NCI-H1930 (cell line): Measurements from ENCODE around the gene ZNF385C.

Experiments
- DNase-seq, 2 experiments: peaks; one replicate each; lab custom pipeline; 2025; lab: John Stamatoyannopoulos, UW

The ZNF385C gene

DNA sequence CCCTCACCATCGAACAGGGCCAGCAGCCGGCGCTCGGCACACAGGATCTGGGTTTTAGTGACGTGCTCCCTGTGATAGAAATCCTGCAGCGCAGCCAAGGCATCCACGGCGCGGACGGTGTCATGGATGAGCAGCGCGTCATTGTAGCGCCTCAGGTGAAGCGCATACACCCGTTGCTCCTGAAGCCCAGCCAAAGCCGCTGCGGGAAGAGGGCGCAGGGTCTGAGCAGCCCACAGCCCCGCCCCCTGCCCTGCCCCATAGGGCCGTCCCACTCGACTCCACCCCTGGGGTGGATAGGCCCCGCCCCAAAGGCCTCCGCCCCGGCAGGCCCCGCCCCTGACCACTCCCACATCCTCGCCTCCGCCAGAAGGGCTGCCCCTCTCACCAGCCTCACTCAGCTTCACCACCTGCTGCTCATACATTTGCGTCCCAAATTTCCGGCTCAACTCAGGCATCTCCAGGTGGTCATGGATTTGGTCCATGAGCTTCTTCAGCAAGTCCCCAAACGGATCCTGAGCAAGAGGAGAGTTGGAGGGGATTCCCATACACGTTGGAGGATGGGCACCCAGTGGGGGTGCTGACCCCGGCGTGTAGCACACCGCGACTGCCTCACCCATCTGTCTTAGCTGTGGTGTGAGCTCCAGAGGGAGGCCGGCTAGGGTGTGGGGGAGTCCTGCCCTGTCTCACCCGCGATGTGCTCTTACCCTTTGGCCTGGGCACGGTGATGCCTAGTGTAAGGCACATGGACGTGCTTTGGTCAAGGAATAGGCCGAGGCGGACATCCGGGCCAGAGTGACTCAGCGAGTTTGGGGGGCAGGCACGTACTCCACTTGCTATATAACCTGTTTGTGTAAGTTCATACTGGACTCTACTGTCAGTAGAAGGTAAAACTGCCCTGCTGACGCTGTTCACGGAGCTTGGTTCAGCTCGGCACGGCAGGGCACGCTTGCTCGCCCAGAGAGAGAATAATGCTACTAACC, 9.6 kb upstream of the ZNF385C start:
- peak; percentile 79 to 82 for DNase-seq

DNA sequence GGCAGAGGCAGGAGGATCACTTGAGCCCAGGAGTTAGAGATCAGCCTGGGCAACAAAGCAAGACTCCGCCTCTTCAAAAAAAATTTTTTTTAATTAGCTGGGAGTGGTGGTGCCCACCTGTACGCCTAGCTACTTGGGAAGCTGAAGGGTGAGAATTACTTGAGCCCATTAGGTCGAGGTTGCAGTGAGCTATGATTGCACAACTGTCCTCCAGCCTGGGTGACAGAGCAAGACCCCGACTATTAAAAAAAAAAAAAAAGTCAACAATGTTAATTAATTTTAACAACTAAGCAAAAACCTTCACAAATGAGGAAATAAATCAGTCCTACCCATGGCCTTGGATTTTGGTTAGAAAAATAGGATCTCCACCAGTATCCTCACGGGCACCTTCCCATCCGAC, 8.9 kb upstream of the ZNF385C start:
- no peak for DNase-seq

DNA sequence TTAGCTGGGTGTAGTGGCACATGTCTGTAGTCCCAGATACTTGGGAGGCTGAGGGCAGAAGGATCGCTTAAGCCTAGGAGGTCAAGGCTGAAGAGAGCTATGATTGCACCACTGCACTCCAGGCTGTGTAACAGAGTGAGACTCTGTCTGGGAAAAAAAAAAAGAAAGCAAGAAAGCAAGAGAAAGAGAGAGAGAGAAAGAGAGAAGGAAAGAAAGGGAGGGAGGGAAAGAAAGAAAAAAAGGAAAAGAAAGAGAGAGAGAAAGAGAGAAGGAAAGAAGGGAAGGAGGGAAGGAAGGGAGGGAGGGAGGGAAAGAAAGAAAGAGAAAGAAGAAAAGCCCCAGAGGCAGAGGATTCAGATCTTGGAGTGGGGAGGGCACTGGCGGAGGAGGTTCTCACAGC, 7.7 kb upstream of the ZNF385C start:
- no peak for DNase-seq

DNA sequence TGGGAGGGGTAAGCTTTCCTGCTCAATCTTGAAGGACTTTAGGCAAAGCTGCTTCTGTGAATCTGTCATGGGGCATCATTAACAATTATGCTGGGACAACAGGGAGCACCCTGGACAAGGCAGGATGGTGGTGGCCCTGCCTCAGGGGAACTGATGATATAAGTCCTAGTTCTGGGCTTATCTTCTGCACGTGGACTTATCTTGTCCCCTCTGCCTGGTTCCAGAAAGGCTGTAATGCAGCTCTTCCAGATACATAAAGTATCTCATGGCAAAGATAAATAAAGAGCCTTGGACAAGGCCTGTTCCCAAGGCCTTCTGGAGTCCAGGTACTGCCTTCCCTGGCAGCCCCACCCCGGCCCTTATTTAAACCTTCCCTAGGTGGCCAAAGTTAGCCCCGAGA, 6.0 kb upstream of the ZNF385C start:
- no peak for DNase-seq

- no peak for DNase-seq
Observed at GRCh38 chr17:42103221-42103954, 5.1 kb upstream of the ZNF385C start.

- DNase-seq = peak; percentile 16 to 49
Observed at GRCh38 chr17:42101513-42102292, 3.4 kb upstream of the ZNF385C start.

- DNase-seq = no peak
Observed at GRCh38 chr17:42098730-42099399, 592 bp upstream of the ZNF385C start.

- DNase-seq = no peak
Observed at GRCh38 chr17:42096360-42097111, 1.7 kb downstream of the ZNF385C start.

DNA sequence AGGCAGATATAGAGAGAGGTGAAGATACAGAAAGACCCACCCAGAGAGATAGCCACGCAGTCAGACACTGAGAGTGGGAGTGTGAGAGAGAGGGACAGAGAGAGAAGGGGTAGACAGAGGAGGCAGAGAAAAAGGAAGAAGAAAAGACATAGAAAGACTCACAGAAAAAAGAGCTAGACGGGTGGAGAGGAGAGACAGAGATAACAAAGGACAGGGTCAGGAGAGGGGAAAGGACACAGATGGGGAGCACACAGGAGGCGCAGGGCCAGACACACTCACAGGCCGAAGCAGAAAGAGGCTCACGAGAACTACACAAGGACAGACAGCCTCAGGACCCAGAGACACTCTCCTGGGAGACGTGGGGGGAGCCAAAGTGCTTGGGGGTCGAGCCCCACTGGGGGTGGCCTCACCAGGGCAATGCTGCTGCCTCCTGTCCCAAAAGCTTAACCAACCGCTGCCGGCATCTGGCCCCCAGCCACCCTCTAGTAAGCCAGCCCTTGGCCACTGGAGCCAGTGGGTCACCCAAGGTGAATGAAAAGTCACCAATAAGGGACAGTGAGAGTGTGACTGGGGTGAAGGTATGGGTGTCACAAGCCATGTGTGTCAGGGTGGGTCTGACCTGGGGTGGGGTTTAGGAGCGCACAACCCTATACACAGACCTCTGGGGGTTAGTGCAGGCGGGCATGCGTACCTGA, 3.8 kb downstream of the ZNF385C start:
- DNase-seq = no peak

- DNase-seq = no peak
Observed at GRCh38 chr17:42092939-42093338, 5.3 kb downstream of the ZNF385C start.

- DNase-seq = no peak
Observed at GRCh38 chr17:42090964-42091790, 7.1 kb downstream of the ZNF385C start.

GRCh38 chr17:42088736-42089135, 9.5 kb downstream of the ZNF385C start:
- DNase-seq = no peak

DNA sequence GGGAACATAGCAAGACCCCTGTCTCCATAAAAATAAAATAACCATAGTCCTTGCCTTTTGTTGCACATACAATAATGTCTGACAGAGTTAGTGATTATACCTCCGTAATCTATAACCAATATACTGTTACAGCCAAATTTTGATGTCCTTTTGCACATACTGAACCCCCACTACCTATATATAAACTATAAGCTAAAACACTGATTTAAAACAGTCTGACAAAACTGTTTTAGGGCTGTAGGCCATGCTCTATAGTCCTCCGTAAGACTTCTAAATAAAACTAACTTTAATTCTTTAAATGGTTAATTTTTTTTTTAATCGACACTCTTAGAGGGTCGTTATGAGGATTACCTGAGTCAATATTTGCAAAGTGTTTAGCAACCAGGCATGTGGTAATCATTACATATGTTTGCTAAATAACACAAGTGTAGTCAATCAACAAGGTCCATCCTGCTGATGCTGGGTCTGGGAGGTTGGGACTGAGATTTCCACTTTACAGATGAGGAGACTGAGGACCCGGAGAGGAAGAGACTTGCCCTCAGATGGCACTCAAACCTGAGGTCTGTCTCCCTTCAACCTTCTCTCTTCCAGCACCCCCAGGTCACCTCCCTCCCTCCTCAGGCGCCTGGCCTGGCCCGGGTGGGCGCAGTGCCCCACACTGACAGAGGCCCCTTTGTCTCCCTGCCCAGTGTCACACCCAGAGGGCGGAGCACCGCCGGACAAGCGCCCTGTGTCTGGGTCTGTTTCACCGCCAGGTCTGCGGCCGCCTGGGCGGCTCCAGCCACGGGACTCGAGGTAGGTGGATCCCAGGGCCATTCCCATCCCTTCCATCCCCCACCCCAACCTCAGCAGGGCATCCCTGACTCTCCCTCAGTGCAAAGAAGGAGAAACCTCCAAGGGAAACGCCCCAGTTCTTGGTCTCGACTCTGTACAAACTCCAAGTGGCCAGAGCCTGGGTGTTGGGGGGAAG, 10.3 kb downstream of the ZNF385C start:
- no peak for DNase-seq

DNA sequence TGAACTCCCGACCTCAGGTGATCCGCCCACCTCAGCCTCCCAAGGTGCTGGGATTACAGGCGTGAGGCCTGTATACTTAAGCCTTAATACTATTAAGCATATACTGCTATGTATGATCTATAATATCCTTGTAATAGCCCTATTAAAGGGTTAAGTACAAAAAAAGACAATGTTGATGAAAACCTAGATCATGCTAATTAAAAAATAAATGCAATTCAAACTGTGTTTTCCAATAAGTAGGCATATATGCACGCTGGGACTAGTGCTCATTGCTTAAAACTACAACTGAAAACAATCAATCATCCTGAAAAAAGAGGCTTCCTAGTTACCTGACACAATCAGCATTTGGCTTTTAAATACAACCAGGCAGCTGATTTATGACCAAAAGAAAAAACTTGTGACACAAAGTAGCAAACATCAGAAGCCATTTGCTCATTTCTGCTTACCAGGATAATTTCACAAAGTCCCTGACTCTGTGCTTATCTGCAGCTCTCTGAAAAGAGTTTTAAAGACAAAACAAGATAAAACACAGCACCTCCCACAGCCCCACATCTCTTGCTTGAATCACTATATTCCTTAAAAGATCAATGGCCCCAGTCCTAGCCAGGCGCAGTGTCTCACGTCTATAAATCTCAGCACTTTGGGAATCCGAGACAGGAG, 11.1 kb downstream of the ZNF385C start:
- DNase-seq = no peak

- DNase-seq = no peak
Observed at GRCh38 chr17:42081516-42082129, 16.6 kb downstream of the ZNF385C start.

- DNase-seq = no peak
Observed at GRCh38 chr17:42079541-42079940, 18.7 kb downstream of the ZNF385C start.

DNA sequence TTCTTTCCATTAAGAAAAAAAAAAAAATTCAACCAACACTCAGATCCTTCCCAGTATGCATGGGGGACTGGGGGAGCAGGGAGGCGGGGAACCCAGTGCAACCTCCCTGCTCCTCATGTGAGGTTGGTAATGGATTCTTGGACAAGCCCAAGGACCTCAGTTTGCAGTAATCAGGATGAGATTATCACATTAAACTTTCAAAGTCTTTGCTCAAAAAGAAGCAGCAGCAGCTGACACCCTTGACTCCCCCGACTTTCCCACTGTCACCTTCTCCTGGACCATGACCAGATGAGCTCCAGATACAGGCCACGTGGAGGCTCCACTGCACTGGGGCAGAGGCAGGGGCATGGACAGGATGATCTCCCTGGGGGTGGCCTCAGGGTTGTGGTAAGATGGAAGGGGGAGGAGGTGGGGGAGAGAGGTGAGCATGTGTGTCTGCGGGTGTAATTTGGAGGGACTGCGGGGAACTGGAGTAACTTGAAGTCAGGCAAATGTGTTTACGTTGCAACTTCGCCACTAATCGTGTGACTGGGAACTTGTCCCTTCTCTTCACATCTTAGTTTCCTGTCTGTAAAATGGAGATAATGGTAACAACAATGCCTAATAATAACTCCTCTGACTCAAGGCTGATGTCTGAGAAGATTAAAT, 19.8 kb downstream of the ZNF385C start:
- no peak for DNase-seq
